22Rv1 (cell line): Measurements from ENCODE around the gene KCNK7.

Experiments
- ZFX ChIP-seq: fragments of 450-650 bp; IDR thresholded peaks from 2 replicates; pipeline ENCODE4 v1.6.1; 2017; ENCODE audit warnings: antibody characterized with exemption, borderline replicate concordance
- TF ChIP-seq, protein P1 (sequence below): fragments of 450-650 bp; IDR thresholded peaks from 2 replicates; pipeline ENCODE4 v1.5.1; 2017; ENCODE audit warnings: mild to moderate bottlenecking

DNA sequence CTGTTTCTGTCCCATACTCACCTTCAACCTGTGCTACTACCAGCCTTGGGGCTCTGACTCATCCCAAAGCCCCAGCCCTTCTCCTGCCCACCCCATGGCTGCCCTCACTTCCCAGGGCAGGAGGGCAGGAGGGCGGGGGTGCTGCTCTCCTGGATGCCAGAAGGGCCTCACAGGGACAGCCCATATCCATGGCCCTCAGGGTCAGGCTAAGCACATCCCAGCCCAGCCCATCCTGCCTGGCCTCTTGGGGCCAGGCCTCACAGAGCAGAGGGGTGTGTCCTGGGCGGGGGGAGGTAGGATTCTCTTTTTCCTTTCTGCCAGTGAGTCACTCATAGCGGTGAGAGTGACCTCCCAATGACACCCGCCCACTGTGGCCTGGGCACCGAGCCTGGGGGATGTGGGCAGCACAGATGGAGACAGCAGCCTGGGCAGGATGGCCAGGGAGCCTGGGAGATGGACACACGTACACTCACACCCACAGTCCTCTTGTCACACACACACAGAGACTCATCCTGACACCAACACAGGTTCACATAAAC lies 39.8 kb downstream of the KCNK7 start:
- TF ChIP-seq, protein P1, sequence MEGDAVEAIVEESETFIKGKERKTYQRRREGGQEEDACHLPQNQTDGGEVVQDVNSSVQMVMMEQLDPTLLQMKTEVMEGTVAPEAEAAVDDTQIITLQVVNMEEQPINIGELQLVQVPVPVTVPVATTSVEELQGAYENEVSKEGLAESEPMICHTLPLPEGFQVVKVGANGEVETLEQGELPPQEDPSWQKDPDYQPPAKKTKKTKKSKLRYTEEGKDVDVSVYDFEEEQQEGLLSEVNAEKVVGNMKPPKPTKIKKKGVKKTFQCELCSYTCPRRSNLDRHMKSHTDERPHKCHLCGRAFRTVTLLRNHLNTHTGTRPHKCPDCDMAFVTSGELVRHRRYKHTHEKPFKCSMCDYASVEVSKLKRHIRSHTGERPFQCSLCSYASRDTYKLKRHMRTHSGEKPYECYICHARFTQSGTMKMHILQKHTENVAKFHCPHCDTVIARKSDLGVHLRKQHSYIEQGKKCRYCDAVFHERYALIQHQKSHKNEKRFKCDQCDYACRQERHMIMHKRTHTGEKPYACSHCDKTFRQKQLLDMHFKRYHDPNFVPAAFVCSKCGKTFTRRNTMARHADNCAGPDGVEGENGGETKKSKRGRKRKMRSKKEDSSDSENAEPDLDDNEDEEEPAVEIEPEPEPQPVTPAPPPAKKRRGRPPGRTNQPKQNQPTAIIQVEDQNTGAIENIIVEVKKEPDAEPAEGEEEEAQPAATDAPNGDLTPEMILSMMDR: no peak
- TF ChIP-seq ZFX: no peak
